Endothelial cell (in vitro differentiated cells): ENCODE data around the gene OTUD3. TPM values are rescaled to one million over a fixed set of nuclear protein-coding genes. Genes with fewer than 3 reads are reported as not detected.

Experiments
- DNase-seq: peaks from one replicate; pipeline ENCODE4 v3.0.0; 2021; ENCODE audit warnings: low spot score
- H3K27ac Mint-ChIP-seq: one replicate; pipeline ENCODE4 v1.8.0; 2021; ENCODE audit warnings: mixed read lengths, inconsistent platforms; ENCODE audit not compliant: unreplicated experiment
- H3K27me3 Mint-ChIP-seq: one replicate; pipeline ENCODE4 v1.8.0; 2021; ENCODE audit warnings: mild to moderate bottlenecking, moderate library complexity, mixed read lengths, inconsistent platforms; ENCODE audit not compliant: unreplicated experiment
- H3K36me3 Mint-ChIP-seq: one replicate; pipeline ENCODE4 v1.8.0; 2021; ENCODE audit warnings: mild to moderate bottlenecking, low read depth, mixed read lengths, inconsistent platforms; ENCODE audit not compliant: unreplicated experiment
- H3K4me1 Mint-ChIP-seq: one replicate; pipeline ENCODE4 v1.8.0; 2021; ENCODE audit warnings: mild to moderate bottlenecking, mixed read lengths, inconsistent platforms; ENCODE audit not compliant: unreplicated experiment
- H3K4me3 Mint-ChIP-seq: one replicate; pipeline ENCODE4 v1.8.0; 2021; ENCODE audit warnings: mild to moderate bottlenecking, mixed read lengths, inconsistent platforms; ENCODE audit not compliant: unreplicated experiment
- H3K9me3 Mint-ChIP-seq: one replicate; pipeline ENCODE4 v1.8.0; 2021; ENCODE audit warnings: mixed read lengths, inconsistent platforms; ENCODE audit not compliant: unreplicated experiment
- total RNA-seq: library from RNA; stranded (reverse); fragmentation: NEBNext Ultra II Directional; extraction: Animal tissue kit (Norgen Biotek cat#: 25700); gene quantifications from one replicate; pipeline ENCODE4 v1.2.1, GENCODE V29; 2021; ENCODE audit not compliant: unreplicated experiment
- TF ChIP-seq, protein P1 (sequence below): fragments of 200-600 bp; sonication (generic); IDR thresholded peaks from one replicate; pipeline ENCODE4 v1.5.0; 2021; ENCODE audit warnings: antibody characterized with exemption; ENCODE audit not compliant: unreplicated experiment

OTUD3 gene
- total RNA-seq, 1 donor from 2014 or later = 12.1 TPM

- Mint-ChIP-seq H3K27me3 (peaks cover 4% of the 10 kb centered on the region), H3K36me3 (peaks cover 4% of the 10 kb centered on the region), H3K27ac (no peak overlapping the region), H3K9me3 (peaks cover 4% of the 10 kb centered on the region), H3K4me1 (peaks cover 9% of the 10 kb centered on the region), H3K4me3 (no peak overlapping the region)
- TF ChIP-seq, protein P1, sequence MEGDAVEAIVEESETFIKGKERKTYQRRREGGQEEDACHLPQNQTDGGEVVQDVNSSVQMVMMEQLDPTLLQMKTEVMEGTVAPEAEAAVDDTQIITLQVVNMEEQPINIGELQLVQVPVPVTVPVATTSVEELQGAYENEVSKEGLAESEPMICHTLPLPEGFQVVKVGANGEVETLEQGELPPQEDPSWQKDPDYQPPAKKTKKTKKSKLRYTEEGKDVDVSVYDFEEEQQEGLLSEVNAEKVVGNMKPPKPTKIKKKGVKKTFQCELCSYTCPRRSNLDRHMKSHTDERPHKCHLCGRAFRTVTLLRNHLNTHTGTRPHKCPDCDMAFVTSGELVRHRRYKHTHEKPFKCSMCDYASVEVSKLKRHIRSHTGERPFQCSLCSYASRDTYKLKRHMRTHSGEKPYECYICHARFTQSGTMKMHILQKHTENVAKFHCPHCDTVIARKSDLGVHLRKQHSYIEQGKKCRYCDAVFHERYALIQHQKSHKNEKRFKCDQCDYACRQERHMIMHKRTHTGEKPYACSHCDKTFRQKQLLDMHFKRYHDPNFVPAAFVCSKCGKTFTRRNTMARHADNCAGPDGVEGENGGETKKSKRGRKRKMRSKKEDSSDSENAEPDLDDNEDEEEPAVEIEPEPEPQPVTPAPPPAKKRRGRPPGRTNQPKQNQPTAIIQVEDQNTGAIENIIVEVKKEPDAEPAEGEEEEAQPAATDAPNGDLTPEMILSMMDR = no peak
- DNase-seq = no peak
These were observed 66.8 kb downstream of the OTUD3 start for GRCh38 chr1:19949016-19949415.

GRCh38 chr1:19954059-19954458 lies 71.9 kb downstream of the OTUD3 start:
- H3K9me3 Mint-ChIP-seq = peaks cover 9% of the 10 kb centered on the region
- H3K27me3 Mint-ChIP-seq = peaks cover 4% of the 10 kb centered on the region
- H3K36me3 Mint-ChIP-seq = peaks cover 13% of the 10 kb centered on the region
- no peak overlapping the region for H3K4me3 Mint-ChIP-seq
- TF ChIP-seq, protein P1 = no peak
- no peak for DNase-seq
- H3K4me1 Mint-ChIP-seq = peaks cover 5% of the 10 kb centered on the region
- H3K27ac Mint-ChIP-seq = no peak overlapping the region

DNA sequence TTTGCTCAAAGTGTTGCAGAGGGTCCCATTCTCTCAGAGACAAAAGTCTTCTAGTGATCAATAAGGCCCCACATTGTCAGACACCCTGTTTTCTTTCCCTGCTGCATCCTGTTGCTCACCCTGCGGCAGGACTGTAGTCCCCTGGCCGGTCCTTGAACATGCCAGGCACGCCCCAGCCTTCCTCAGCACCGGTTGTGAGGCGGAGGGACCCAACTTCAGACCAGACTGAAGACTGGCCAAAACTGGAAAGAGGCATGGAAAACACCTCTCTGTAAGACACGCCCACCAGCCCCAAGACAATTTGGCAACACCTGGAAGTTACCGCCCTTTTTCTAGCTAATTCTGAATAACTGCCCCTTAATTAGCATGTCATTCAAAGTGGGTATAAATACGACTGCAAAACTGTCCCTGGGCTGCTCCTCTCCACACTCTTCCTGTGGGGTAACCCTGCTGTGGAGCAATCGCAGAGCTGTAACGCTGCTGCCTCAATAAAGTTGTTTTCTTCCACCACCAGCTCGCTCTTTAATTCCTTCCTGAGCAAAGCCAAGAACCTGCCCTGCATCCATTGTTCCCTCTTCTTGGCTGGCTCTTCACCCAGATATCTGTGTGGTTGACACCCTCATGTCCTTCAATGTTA lies 73.5 kb downstream of the OTUD3 start:
- DNase-seq = no peak

DNA sequence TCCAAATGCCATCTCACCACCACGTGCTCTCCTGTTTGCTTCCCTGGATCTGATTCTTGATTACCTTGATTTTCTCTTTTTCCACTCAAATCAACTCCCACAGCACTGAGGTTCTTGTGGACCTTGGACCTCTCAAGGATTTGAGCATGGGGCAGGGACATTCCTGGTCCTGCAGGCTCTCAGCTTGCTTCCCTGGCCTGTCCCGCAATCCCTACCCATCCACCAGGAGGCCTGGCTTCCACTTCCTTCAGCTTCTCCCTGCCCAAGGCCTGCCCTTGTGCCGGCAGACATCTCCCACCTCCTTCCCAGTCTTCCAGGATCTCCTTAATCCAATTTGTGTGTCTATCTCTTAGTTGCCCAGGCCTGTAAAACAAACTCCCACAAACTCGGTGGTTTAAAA lies 75.6 kb downstream of the OTUD3 start:
- Mint-ChIP-seq H3K36me3 (peaks cover 13% of the 10 kb centered on the region), H3K9me3 (peaks cover 9% of the 10 kb centered on the region), H3K4me3 (no peak overlapping the region), H3K4me1 (no peaks in the 10 kb centered on the region), H3K27ac (no peak overlapping the region), H3K27me3 (peaks cover 2% of the 10 kb centered on the region)
- TF ChIP-seq, protein P1 = no peak
- peak; percentile 15 for DNase-seq

More for the DNA sequence above, 73.5 kb downstream of the OTUD3 start:
- Mint-ChIP-seq H3K4me3 (no peak overlapping the region), H3K27ac (no peak overlapping the region), H3K4me1 (no peaks in the 10 kb centered on the region), H3K36me3 (peaks cover 13% of the 10 kb centered on the region), H3K27me3 (peaks cover 2% of the 10 kb centered on the region), H3K9me3 (peaks cover 9% of the 10 kb centered on the region)
- TF ChIP-seq, protein P1 = no peak

DNA sequence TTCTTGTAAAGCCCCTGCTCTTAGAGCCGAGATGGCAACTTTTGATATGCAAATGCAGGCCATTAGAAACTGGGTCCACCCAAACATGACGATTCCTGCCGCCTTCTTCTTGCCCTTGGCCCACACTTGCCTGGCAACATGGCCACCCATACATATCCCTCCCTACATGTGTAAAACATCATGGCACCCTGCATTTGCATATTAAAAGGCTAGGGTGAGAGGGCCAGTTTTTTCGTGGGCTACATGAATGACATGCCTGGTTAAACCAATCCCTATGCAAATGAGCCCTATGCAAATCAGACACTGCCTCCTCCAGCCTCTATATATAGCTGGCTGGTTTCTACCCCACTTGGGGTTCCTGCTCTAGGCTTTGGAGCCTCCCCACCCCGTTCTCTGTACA lies 78.4 kb downstream of the OTUD3 start:
- Mint-ChIP-seq H3K27me3 (no peaks in the 10 kb centered on the region), H3K4me3 (no peak overlapping the region), H3K36me3 (peaks cover under 1% of the 10 kb centered on the region), H3K4me1 (no peaks in the 10 kb centered on the region), H3K27ac (no peak overlapping the region), H3K9me3 (no peaks in the 10 kb centered on the region)
- TF ChIP-seq, protein P1 = no peak
- DNase-seq = no peak
